GM21786 (cell line): ENCODE measurements around the gene BRMS1.

Experiments used
- ATAC-seq: cut with Tn5 transposase; IDR thresholded peaks from one replicate; pipeline ENCODE4 v1.9.1; 2021; ENCODE audit not compliant: unreplicated experiment

Gene BRMS1

DNA sequence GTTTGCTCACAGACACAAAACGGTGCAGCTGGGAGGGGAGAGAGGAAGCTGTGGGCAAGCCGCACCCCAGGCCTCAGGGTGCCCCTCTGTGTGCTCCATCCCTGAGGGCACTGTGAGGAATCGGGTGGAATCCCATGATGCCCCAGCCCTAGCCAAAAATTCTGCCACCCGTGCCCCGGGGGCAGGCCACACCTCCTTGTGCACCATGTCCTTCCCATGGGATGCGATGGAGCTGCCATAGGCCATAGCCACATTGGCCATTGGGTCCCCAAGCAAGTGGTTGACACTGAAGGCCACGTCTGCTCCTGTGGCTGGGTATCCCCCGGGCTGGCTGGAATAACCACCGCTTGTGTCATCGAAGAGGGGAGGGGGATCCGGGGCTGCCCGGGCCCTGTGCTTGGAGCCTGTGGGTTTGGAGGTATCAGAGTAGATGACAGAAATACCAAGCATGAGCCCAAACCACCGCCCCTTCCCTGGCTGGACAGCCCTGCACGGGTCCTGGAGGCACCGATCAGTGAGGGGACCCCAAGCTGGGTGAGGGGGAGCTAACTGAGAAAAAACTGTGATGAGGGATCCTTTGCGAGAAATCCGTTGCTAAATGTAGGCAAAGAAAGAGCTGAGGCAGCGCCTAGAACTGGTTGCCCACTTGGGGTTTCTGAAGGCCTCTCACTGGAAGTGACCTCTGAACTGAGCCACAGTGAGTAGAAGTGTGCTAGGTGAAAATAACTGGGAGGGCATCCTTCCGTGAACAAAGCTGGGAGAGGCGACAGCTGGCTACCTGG is 56.8 kb downstream of the BRMS1 start:
- ATAC-seq: no peak
